IMR-90 (cell line): ENCODE data around the gene NXPH2. TPM values are rescaled to one million over a fixed set of nuclear protein-coding genes. Genes with fewer than 3 reads are reported as not detected.

Experiments
- ATAC-seq: fragments of 200-7000 bp; cut with Tn5 transposase; 2 replicates; pipeline ENCODE4 v1.9.1; 2020; ENCODE audit warnings: low read depth, mild to moderate bottlenecking, moderate library complexity
- BruUV-seq: library from RNA; stranded (reverse); fragments of 400-500 nt; replicated peaks from 2 replicates; lab custom pipeline; 2021; lab: Mats Ljungman, UMichigan
- CTCF ChIA-PET: fragments of 300-600 bp; formaldehyde crosslinking; extraction: SDS; loops from one replicate; lab custom pipeline; 2021; ENCODE audit warnings: antibody characterized with exemption; lab: Yijun Ruan, JAX
- POLR2A ChIA-PET: fragments of 300-600 bp; sonication (Branson Sonifier 250); formaldehyde crosslinking; loops from one replicate; lab custom pipeline; 2022; ENCODE audit warnings: antibody characterized with exemption; ENCODE audit not compliant: unreplicated experiment; lab: Charles Lee
- DNase-seq: peaks from one replicate; pipeline ENCODE4 v3.0.0; 2013
- H2AFZ ChIP-seq: replicated peaks from 2 replicates; pipeline ENCODE3; 2013; ENCODE audit warnings: low read length, mild to moderate bottlenecking; ENCODE audit not compliant: poor library complexity
- H2AK5ac ChIP-seq: 2 replicates; pipeline ENCODE4 v1.6.1; 2013; ENCODE audit warnings: low read depth, low read length, inconsistent platforms
- H2AK9ac ChIP-seq: replicated peaks from 2 replicates; pipeline ENCODE3; 2013; ENCODE audit warnings: mild to moderate bottlenecking, low read depth, low read length, moderate library complexity; ENCODE audit not compliant: poor library complexity
- H2BK120ac ChIP-seq: 2 replicates; pipeline ENCODE4 v1.6.1; 2013; ENCODE audit warnings: low read depth, low read length, inconsistent platforms
- H2BK15ac ChIP-seq: 3 replicates; pipeline ENCODE4 v1.6.1; 2013; ENCODE audit warnings: low read depth, low read length, inconsistent platforms
- H2BK20ac ChIP-seq: 2 replicates; pipeline ENCODE4 v1.6.1; 2013; ENCODE audit warnings: low read depth, mild to moderate bottlenecking, inconsistent platforms, low read length, moderate library complexity
- H2BK5ac ChIP-seq: 2 replicates; pipeline ENCODE4 v1.6.1; 2013; ENCODE audit warnings: mild to moderate bottlenecking, low read depth, low read length, inconsistent platforms; ENCODE audit not compliant: poor library complexity, severe bottlenecking
- H3K14ac ChIP-seq: replicated peaks from 2 replicates; pipeline ENCODE4 v1.6.1; 2013; ENCODE audit warnings: low read depth, low read length, inconsistent platforms
- H3K18ac ChIP-seq: 2 replicates; pipeline ENCODE4 v1.6.1; 2013; ENCODE audit warnings: low read depth, low read length, control low read depth
- H3K23ac ChIP-seq: 2 replicates; pipeline ENCODE4 v1.6.1; 2013; ENCODE audit warnings: low read depth, low read length, inconsistent platforms
- H3K27ac ChIP-seq: 2 replicates; pipeline ENCODE4 v1.5.1; 2013; ENCODE audit warnings: mild to moderate bottlenecking, control low read depth, low read length; ENCODE audit not compliant: insufficient read depth
- H3K27me3 ChIP-seq: 2 replicates; pipeline ENCODE4 v1.6.1; 2013; ENCODE audit warnings: low read length; ENCODE audit not compliant: control insufficient read depth, insufficient read depth
- H3K36me3 ChIP-seq: 2 replicates; pipeline ENCODE4 v1.6.1; 2013; ENCODE audit warnings: low read length, mixed read lengths; ENCODE audit not compliant: control insufficient read depth, insufficient read depth
- H3K4ac ChIP-seq: 2 replicates; pipeline ENCODE4 v1.6.1; 2013; ENCODE audit warnings: low read depth, low read length, inconsistent platforms
- H3K4me1 ChIP-seq: 2 replicates; pipeline ENCODE4 v1.6.1; 2013; ENCODE audit warnings: low read length, mixed read lengths; ENCODE audit not compliant: control insufficient read depth, insufficient read depth
- H3K4me2 ChIP-seq: 2 replicates; pipeline ENCODE4 v1.6.1; 2013; ENCODE audit warnings: low read depth, mild to moderate bottlenecking, control low read depth, low read length, moderate library complexity
- H3K4me3 ChIP-seq: 2 replicates; pipeline ENCODE4 v1.5.1; 2013; ENCODE audit warnings: low read depth, mild to moderate bottlenecking, control low read depth, low read length, moderate library complexity; ENCODE audit not compliant: insufficient read depth
- H3K56ac ChIP-seq: 2 replicates; pipeline ENCODE4 v1.6.1; 2013; ENCODE audit warnings: low read length, inconsistent platforms; ENCODE audit not compliant: insufficient read depth; ENCODE audit errors: extremely low read depth
- H3K79me1 ChIP-seq, 2 experiments: 2 replicates each; pipeline ENCODE4 v1.6.1; 2013; ENCODE audit warnings: low read length in 2 of 2, inconsistent platforms in 1 of 2, low read depth in 1 of 2
- H3K9ac ChIP-seq: 2 replicates; pipeline ENCODE4 v1.6.1; 2013; ENCODE audit warnings: low read depth, low read length, control low read depth
- H3K9me1 ChIP-seq: 2 replicates; pipeline ENCODE4 v1.6.1; 2013; ENCODE audit warnings: low read length, inconsistent platforms; ENCODE audit not compliant: insufficient read depth
- H3K9me3 ChIP-seq: 2 replicates; pipeline ENCODE4 v1.6.1; 2013; ENCODE audit warnings: low read length; ENCODE audit not compliant: control insufficient read depth, insufficient read depth
- H4K20me1 ChIP-seq: 2 replicates; pipeline ENCODE4 v1.6.1; 2013; ENCODE audit warnings: low read length, inconsistent platforms; ENCODE audit not compliant: insufficient read depth
- H4K5ac ChIP-seq: 2 replicates; pipeline ENCODE4 v1.6.1; 2013; ENCODE audit warnings: mild to moderate bottlenecking, low read depth, low read length, control low read depth
- H4K8ac ChIP-seq, 2 experiments: 2 replicates each; pipeline ENCODE4 v1.6.1; 2013; ENCODE audit warnings: low read depth in 2 of 2, low read length in 2 of 2, control low read depth in 1 of 2, inconsistent platforms in 1 of 2
- H4K91ac ChIP-seq: 2 replicates; pipeline ENCODE4 v1.6.1; 2013; ENCODE audit warnings: low read depth, low read length, inconsistent platforms; ENCODE audit not compliant: insufficient read depth
- BHLHE40 ChIP-seq: fragments of 150-350 bp; IDR thresholded peaks from 2 replicates; pipeline ENCODE4 v1.6.1; 2016; ENCODE audit warnings: mild to moderate bottlenecking, low read depth, low read length
- CEBPB ChIP-seq: IDR thresholded peaks from 2 replicates; pipeline ENCODE4 v1.6.1; 2012; ENCODE audit warnings: low read depth, low read length, improper control_type of control experiment
- CHD1 ChIP-seq: IDR thresholded peaks from 2 replicates; pipeline ENCODE4 v1.6.1; 2012; ENCODE audit warnings: low read depth, low read length, improper control_type of control experiment
- FOS ChIP-seq: fragments of 150-350 bp; IDR thresholded peaks from 2 replicates; pipeline ENCODE4 v1.6.1; 2016; ENCODE audit warnings: low read depth, low read length
- MAFK ChIP-seq: IDR thresholded peaks from 2 replicates; pipeline ENCODE4 v1.6.1; 2012; ENCODE audit warnings: low read depth, low read length, improper control_type of control experiment
- MAZ ChIP-seq: IDR thresholded peaks from 2 replicates; pipeline ENCODE4 v1.6.1; 2012; ENCODE audit warnings: low read depth, mild to moderate bottlenecking, low read length, improper control_type of control experiment, moderate library complexity, borderline replicate concordance
- MXI1 ChIP-seq: IDR thresholded peaks from 2 replicates; pipeline ENCODE4 v1.6.1; 2012; ENCODE audit warnings: low read depth, mild to moderate bottlenecking, low read length, moderate library complexity, borderline replicate concordance
- NFE2L2 ChIP-seq: fragments of 150-350 bp; IDR thresholded peaks from 2 replicates; pipeline ENCODE4 v1.6.1; 2016; ENCODE audit warnings: low read depth, mild to moderate bottlenecking, low read length
- POLR2A ChIP-seq: IDR thresholded peaks from 2 replicates; pipeline ENCODE4 v1.6.1; 2012; ENCODE audit warnings: mild to moderate bottlenecking, low read depth, low read length
- RAD21 ChIP-seq: IDR thresholded peaks from 2 replicates; pipeline ENCODE4 v1.6.1; 2012; ENCODE audit warnings: low read length, improper control_type of control experiment
- RCOR1 ChIP-seq: IDR thresholded peaks from 2 replicates; pipeline ENCODE4 v1.6.1; 2012; ENCODE audit warnings: mild to moderate bottlenecking, low read length, improper control_type of control experiment; ENCODE audit not compliant: insufficient replicate concordance
- RFX5 ChIP-seq: IDR thresholded peaks from 2 replicates; pipeline ENCODE4 v1.8.0; 2012; ENCODE audit warnings: low read depth, mild to moderate bottlenecking, low read length, moderate library complexity
- SMC3 ChIP-seq: fragments of 150-350 bp; IDR thresholded peaks from 2 replicates; pipeline ENCODE4 v1.6.1; 2016; ENCODE audit warnings: low read depth, mild to moderate bottlenecking, antibody characterized with exemption, low read length, moderate library complexity
- WGBS, 2 experiments: methylation state at CpG; one replicate each; pipeline versions ENCODE4 v1.1.5 to v1.1.7; 2013; ENCODE audit warnings: missing lambda C conversion rate in 2 of 2; ENCODE audit not compliant: insufficient read length in 1 of 2; ENCODE audit errors: extremely low coverage in 2 of 2; 5-methylcytosine and 5-hydroxymethylcytosine counted together
- dilution Hi-C: fragments of 300-500 bp; cut with HindIII; formaldehyde crosslinking; loops from one replicate; pipeline ENCODE4 v1.14.3; 2018; ENCODE audit warnings: low sequenced_read_pairs; ENCODE audit not compliant: unreplicated experiment
- in situ Hi-C: fragments of 300-500 bp; cut with MboI; formaldehyde crosslinking; loops from 3 replicates; pipeline ENCODE4 v1.14.3; 2019; ENCODE audit warnings: low sequenced_read_pairs, inconsistent platforms, mixed read lengths
- intact Hi-C: fragments of 100-400 bp; cut with micrococcal nuclease; formaldehyde crosslinking; loops from 2 replicates; pipeline ENCODE4 v1.10.0; 2022
- polyA plus RNA-seq, 3 experiments: library from polyadenylated mRNA; depleted of rRNA; stranded (reverse); fragments of >200 nt; gene quantifications; 2 replicates each; pipeline ENCODE4 v1.2.3, GENCODE V29; 2012; ENCODE audit warnings: low replicate concordance in 1 of 3
- total RNA-seq: library from RNA; depleted of rRNA; stranded (reverse); fragments of >200 nt; gene quantifications from 2 replicates; pipeline ENCODE4 v1.2.3, GENCODE V29; 2012
- TF ChIP-seq, protein P1 (sequence below): fragments of 150-350 bp; IDR thresholded peaks from 2 replicates; pipeline ENCODE4 v1.6.1; 2016; ENCODE audit warnings: low read depth, mild to moderate bottlenecking, low read length, moderate library complexity, borderline replicate concordance
- TF ChIP-seq, protein P2 (sequence below): fragments of 150-350 bp; IDR thresholded peaks from 2 replicates; pipeline ENCODE4 v1.6.1; 2017; ENCODE audit warnings: mild to moderate bottlenecking, antibody characterized with exemption, low read length, low read depth
- TF ChIP-seq, protein P3 (sequence below): conservative IDR thresholded peaks from 2 replicates; pipeline ENCODE4 v1.5.1; 2012; ENCODE audit warnings: mild to moderate bottlenecking, low read depth, low read length, improper control_type of control experiment

Gene NXPH2
- total and polyA plus RNA-seq, 2 of the 4 experiments (the other 2 are of a cell fraction), result not detected

DNA sequence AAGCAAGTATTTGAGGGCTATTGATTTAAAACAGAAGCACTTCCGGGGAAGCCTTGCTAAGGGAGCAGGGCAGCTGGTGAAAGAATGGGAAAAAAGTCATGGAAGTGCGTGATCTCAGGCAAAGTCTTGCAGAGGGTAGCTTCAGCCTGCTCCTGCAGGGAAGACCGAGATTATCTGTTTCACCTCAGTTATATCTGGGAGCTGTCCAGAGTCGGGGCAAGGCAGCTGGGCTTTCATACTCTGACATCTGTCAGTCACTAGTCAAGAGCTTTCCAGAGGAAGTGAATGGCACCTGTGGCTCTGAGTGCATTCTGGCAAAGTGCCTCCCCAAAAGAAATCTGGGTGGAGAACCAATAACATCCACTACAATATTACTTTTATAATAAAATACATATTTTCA lies 8.7 kb downstream of the NXPH2 start:
- Histone ChIP-seq H3K4me2 (no peak overlapping the region), H2AFZ (no peak overlapping the region), H3K36me3 (no peaks in the 10 kb centered on the region), H3K9ac (no peak overlapping the region), H4K5ac (no peak overlapping the region), H3K79me1 (no peaks in the 10 kb centered on the region), H4K20me1 (no peaks in the 10 kb centered on the region), H2BK20ac (no peak overlapping the region), H4K91ac (no peak overlapping the region), H2AK9ac (no peak overlapping the region), H3K9me3 (no peaks in the 10 kb centered on the region), H3K4me3 (no peak overlapping the region), H3K27ac (no peak overlapping the region), H2BK5ac (no peak overlapping the region), H3K56ac (no peak overlapping the region), H2BK15ac (no peak overlapping the region), H3K18ac (no peak overlapping the region), H2BK120ac (no peak overlapping the region), H2AK5ac (no peak overlapping the region), H3K23ac (no peak overlapping the region), H3K27me3 (no peaks in the 10 kb centered on the region), H3K14ac (no peak overlapping the region), H4K8ac (no peak overlapping the region), H3K9me1 (no peaks in the 10 kb centered on the region), H3K4me1 (no peaks in the 10 kb centered on the region), H3K4ac (no peak overlapping the region)
- BruUV-seq, result no TSS peak
- POLR2A ChIA-PET, result no interaction called here
- WGBS, 2 experiments, result 51% methylated on average over 2 of the region's 4 CpGs; no CpG with 5 or more reads in 1 of the 2 experiments
- ATAC-seq (no peak), DNase-seq (no peak)
- dilution Hi-C loops (no loop called here), in situ Hi-C loops (no loop called here), intact Hi-C loops (no loop called here)
- CTCF ChIA-PET, result interaction anchor here (0.6 kb wide), 1 partner anchor 62 kb away, joined by 6 read pairs; no protein-coding TSS in a partner anchor
- no peak for TF ChIP-seq RAD21
- TF ChIP-seq, protein P1, sequence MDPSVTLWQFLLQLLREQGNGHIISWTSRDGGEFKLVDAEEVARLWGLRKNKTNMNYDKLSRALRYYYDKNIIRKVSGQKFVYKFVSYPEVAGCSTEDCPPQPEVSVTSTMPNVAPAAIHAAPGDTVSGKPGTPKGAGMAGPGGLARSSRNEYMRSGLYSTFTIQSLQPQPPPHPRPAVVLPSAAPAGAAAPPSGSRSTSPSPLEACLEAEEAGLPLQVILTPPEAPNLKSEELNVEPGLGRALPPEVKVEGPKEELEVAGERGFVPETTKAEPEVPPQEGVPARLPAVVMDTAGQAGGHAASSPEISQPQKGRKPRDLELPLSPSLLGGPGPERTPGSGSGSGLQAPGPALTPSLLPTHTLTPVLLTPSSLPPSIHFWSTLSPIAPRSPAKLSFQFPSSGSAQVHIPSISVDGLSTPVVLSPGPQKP, result no peak
- TF ChIP-seq CHD1, result no peak
- no peak for TF ChIP-seq POLR2A
- no peak for TF ChIP-seq MAFK
- TF ChIP-seq, protein P2, sequence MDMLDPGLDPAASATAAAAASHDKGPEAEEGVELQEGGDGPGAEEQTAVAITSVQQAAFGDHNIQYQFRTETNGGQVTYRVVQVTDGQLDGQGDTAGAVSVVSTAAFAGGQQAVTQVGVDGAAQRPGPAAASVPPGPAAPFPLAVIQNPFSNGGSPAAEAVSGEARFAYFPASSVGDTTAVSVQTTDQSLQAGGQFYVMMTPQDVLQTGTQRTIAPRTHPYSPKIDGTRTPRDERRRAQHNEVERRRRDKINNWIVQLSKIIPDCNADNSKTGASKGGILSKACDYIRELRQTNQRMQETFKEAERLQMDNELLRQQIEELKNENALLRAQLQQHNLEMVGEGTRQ, result no peak
- no peak for TF ChIP-seq MAZ
- TF ChIP-seq, protein P3, sequence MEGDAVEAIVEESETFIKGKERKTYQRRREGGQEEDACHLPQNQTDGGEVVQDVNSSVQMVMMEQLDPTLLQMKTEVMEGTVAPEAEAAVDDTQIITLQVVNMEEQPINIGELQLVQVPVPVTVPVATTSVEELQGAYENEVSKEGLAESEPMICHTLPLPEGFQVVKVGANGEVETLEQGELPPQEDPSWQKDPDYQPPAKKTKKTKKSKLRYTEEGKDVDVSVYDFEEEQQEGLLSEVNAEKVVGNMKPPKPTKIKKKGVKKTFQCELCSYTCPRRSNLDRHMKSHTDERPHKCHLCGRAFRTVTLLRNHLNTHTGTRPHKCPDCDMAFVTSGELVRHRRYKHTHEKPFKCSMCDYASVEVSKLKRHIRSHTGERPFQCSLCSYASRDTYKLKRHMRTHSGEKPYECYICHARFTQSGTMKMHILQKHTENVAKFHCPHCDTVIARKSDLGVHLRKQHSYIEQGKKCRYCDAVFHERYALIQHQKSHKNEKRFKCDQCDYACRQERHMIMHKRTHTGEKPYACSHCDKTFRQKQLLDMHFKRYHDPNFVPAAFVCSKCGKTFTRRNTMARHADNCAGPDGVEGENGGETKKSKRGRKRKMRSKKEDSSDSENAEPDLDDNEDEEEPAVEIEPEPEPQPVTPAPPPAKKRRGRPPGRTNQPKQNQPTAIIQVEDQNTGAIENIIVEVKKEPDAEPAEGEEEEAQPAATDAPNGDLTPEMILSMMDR, result no peak
- TF ChIP-seq SMC3, result no peak
- TF ChIP-seq RFX5, result no peak
- TF ChIP-seq MXI1, result no peak
- no peak for TF ChIP-seq CEBPB
- TF ChIP-seq FOS, result no peak
- TF ChIP-seq BHLHE40, result no peak
- TF ChIP-seq NFE2L2, result no peak
- TF ChIP-seq RCOR1, result no peak
